Hindlimb muscle (tissue), 1 donor: Measurements from ENCODE around the gene SPATA16. TPM values are rescaled to one million over a fixed set of nuclear protein-coding genes. Genes with fewer than 3 reads are reported as not detected.
"Not testable (repeated sequence)": the region's sequence is repeated elsewhere in the genome, so short reads cannot be mapped to it uniquely, and the experiment has no call there.

ENCODE experiments used
- DNase-seq: peaks from one replicate; pipeline ENCODE4 v3.0.0-alpha.2; 2013
- polyA plus RNA-seq: library from polyadenylated mRNA; unstranded; fragments of 120-200 nt; gene quantifications from one replicate; pipeline ENCODE4 v1.2.1, GENCODE V29; 2013; ENCODE audit not compliant: insufficient read length

The SPATA16 gene, protein sequence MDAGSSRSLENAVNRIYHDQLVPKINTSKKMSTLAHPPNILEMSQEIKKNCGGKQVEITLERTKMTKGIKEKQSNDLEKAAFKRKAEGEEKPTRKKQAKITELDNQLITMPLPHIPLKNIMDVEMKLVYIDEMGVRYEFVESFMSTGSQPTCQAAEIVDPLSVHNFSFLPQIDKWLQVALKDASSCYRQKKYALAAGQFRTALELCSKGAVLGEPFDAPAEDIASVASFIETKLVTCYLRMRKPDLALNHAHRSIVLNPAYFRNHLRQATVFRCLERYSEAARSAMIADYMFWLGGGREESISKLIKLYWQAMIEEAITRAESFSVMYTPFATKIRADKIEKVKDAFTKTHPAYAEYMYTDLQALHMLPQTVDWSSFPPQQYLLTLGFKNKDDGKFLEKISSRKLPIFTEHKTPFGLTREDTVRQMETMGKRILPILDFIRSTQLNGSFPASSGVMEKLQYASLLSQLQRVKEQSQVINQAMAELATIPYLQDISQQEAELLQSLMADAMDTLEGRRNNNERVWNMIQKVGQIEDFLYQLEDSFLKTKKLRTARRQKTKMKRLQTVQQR
- polyA plus RNA-seq = not detected

DNA sequence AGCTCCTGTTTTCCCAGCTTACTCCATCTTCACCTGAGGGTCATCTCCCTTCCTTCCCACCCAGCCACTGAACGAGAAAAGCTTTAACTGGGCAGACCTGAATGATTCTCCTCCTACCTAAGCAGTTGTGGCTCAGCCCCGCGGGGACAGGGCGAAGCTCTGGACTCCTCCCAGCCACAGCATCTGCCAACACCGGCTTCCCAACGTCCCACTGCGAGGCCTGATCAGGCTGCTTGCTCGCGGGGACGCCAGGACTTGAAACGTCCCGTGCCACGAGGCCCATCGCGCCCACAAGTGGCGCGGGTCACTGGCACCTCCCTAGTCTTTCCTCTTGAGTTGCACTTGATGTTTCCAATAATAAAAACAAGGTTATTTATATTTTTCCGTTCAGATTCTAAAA lies at the start of gene SPATA16:
SPATA16 (minus strand) TSS at position 250 of the 400 bp plus-strand sequence. CDS start 23,504 bp downstream, outside the sequence.
- DNase-seq = no peak

DNA sequence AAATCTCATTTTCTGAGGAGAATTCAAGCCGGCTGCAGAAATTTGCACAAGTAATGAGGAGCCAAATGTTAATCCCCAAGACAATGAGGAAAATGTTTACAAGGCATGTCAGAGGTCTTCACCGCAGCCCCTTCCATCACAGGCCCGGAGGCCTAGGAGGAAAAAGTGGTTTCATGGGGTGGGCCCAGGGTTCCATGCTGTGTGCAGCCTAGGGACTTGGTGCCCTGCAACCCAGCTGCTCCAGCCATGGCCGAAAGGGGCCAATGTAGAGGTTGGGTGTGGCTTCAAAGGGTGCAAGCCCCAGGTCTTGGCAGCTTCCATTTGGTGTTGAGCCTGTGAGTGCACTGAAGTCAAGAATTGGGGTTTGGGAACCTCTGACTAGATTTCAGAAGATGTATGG lies 42.0 kb upstream of the SPATA16 start:
- not testable (repeated sequence) for DNase-seq

DNA sequence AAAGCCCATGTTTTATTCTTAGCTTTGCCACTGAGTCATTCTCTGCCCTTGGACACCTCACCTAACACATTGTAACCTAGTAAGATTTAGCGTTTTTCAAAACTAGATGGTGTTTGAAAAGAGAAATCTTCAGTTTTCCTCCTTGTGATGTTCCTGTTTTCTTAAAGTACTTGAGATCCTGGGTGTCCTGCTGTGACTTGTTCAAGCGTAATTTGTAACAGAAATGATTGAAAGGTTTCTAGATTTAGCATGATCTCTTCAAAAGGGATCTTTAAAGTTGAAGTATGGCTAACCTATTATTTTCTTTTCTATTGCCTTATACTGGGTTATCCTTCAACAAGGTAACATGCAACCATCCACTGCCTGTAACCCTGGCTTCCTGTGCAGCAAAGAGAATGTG lies 32.6 kb upstream of the SPATA16 start:
- DNase-seq = no peak

DNA sequence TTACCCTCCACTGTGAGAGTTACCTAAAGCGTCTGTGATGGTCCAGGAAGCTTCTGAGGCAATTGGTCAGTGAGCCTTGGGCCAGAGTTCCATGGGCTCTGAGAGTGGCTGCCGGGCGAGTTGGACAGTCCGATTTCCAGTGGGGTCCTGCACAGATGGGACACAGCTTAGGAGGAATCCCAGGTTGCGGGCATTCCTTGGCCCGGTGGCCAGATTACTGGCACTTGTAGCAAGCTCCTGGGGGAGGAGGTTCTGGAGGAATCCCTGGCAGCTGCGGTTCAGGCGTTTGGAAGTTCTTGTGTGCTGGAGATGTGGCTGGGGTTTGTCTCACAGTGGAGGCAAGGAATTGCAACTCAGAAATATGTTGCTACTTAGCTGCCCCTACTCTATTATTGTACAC lies 18.1 kb upstream of the SPATA16 start:
- not testable (repeated sequence) for DNase-seq

DNA sequence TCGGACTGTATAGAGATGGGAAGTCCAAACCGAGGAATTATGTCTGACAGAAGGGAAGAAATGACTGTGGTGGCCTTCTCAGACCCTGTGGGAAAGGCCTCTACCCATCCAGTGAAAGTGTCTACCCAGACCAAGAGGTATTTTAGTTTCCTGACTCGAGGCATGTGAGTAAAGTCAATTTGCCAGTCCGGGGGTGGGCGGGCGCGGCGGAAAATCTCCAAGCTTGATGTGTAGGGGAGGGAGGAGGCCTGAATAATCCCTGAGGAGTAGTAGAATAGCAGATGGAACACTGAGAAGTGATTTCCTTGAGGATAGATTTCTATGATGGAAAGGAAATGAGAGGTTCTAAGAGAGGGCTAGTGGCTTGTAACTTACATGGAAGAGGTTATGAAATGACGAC lies 15.5 kb upstream of the SPATA16 start:
- DNase-seq = not testable (repeated sequence)

DNA sequence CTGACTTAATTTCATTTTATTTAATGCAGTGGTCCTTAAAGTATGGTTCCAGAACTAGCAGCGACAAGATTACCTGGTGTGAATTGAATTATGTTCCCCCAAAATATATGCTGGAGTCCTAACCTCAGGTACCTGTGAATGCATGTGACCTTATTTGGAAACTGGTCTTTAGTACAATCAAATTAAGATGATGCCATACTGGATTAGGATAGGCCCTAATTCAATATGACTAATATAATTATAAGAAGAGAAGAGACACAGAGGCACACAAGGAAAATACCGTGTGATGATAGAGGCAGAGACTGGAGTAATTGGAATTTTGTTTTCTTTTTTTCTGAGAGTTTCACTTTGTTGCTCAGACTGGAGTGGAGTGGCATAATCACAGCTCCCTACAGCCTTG lies 12.6 kb upstream of the SPATA16 start:
- DNase-seq = no peak

DNA sequence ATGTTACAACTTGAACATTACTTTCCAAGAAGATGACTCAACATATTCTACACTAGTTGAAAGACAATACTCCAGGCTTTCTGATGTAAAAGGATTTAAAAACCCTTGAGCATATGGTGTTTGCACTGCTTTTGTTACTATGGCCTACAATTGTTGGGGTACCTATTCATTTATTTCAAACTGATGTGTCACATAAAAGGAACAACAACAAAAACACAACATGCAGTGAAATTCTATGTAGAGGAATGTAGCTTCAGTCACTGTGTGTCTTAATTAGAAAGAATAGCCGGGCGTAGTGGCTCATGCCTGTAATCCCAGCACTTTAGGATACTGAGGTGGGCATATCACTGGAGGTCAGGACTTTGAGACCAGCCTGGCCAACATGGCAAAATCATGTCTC lies 1.6 kb downstream of the SPATA16 start:
- no peak for DNase-seq

DNA sequence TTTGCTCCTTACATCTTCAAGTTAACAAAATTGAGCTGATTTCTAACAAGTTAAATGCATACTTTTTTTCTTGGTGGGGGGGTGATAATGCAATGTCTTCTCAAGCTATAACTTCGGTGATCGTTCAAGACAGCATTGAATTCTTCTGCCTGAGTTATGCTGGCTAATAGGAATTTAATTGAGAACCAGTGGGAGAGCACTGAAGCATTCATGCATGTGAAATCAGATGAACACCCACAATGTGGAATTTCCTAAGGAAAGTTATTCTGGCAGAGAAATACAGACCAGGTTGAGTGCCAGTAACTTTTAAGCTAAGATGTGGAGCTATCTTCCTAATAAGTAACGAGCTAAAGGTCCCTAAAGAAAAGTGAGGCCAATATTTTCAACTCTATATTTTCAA lies 3.0 kb downstream of the SPATA16 start:
- DNase-seq = no peak

DNA sequence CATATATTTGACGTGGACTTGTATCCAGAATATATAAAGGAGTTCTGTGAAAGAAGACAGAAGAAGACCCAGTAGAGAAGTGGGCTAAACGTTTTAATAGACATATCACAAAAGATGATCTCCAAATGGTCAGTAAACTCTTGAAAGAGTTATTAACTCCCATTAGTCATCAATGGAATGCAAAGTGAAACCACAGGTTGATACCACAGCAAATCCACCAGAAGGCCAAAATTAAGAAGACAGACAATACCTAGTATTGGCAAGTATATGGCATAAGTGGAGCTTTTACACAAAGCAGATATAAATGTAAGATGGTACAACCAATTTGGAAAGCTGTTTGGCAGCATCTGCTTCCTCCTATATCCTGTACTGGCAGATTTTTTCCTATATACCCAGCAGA lies 6.0 kb downstream of the SPATA16 start:
- no peak for DNase-seq

DNA sequence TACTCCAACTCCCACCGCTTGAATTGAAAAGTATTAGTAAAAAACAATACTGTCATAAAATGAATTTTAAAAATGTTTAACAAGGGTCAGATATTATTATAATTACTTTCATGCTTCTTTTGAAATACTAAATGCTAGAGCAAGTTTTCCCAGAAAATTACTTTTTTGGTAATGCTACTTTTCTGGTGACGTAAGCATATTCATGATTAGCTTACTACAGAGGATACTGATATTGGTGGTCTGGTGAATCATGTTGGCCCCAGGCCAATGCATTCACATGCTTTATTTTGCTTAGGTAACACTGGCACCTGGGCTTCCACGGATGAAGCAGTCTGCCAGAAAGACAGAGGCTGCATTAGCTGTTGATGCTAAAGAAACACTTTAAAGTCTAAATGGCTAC lies 12.4 kb downstream of the SPATA16 start:
- DNase-seq = no peak

DNA sequence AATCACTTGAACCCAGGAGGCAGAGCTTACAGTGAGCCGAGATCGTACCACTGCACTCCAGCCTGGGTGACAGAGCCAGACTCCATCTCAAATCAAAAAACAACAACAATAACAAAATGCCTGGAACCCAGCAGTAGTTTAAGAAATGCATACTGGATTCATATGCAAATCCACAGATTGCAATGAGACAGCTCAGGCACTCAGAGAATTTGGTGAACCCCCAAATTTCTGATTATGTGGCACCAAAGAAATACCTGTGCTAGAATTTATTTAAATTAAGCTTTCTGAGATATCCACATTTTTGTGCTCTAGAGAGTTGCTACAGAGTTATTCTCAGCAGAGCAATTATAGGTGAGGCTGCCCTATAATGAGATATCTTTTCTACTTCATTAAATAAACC lies 29.7 kb downstream of the SPATA16 start:
- no peak for DNase-seq

DNA sequence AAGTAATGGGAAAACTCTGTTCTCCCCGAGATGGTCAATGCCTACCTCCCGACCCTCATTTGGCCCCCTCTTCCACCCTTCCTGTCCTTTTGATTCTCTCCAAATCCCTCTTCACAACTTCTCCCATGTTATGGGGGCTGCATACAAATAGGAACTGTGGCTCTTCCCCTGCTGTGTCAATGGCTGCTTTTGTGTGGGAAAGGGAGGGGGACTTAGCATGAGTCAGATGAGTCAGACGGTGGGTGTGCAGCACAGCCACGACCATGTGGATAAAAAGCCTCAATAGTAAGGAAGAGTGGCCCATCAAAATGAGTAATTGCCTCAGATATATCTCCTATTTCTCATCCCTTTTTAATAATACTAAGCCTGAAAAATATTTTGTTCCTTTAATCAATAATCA lies 31.9 kb downstream of the SPATA16 start:
- DNase-seq = no peak

DNA sequence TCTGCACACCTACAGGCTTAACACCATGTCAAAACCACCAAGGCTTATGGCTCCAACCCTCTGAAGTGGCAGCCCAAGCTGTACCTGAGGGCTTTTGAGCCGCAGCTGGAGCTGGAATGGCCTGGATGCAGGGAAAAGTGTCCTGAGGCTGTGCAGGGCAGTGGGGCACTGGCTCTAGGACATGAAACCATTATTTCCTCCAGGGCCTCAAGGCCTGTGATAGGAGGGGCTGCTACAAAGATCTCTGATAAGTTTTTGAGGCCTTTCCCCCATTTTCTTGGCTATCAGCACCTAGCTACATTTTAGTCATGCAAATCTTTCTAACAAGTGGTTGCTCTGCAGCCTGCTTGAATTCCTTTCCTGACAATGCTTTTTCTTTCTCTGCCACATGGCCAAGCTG lies 37.6 kb downstream of the SPATA16 start:
- DNase-seq = no peak

DNA sequence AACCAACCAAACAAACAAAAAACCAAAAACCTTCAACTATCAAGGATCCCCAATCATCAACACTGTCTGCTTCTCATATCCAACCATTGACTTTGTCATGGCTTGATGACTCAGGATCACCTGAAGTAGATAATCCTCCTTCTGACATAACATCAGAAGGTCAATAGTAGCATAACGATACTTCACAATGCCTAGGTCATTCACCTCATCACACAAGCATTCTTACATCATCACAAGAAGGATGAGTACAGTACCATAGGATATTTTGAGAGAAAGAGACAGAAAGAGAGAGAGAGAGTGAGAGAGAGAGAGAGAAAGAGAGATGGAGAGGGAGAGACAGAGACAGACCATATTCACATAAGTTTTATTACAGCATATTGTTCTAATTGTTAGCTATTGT lies 42.1 kb downstream of the SPATA16 start:
- no peak for DNase-seq

DNA sequence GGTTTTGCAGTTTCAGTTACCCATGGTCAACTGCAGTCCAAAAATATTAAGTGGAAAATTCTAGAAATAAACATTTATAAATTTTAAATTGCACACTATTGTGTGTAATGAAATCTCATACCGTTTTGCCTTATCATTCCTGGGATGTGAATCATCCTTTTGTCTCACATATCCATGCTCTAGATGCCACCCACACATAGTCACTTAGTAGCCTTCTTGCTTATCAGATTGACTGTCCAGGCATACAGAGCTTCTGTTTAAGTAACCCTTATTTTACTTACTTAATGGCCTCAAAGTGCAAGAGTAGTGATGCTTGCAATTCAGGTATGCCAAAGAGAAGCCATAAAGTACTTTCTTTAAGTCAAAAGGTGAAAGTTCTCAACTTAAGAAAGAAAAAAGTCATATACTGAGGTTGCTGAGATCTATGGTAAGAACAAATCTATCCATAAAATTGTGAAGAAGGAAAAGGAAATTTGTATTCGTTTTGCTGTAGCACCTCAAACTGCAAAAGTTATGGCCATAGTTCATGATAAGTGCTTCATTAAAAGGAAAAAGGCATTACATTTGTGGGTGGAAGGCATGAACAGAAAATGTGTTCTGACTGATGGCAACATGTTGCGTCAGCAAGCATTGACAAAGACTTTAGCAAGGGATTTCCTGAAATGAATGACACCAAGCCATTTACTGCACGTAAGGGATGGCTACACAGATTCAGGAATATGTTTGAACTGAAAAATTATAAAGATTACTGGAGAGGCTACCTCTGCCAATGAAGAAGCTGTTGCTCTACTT lies 43.8 kb downstream of the SPATA16 start:
- DNase-seq = no peak

DNA sequence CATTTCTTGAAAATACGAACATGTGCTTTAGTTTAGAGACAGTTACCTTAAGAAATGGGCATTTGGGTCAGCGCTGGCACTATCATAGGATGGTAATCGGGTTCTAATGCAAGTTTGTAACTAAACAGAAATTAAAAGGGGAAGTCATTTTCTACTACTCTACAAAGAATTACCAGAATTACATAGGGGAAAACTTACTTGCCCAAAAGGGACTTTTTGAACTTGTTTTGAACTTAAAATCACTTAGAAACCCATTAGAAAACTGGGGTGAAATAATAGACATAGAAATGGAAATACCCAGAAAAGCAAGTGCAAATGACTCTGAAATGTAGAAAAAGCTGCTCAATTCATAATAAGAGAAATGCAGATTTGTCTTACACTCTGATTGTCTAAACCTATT lies 44.9 kb downstream of the SPATA16 start:
- no peak for DNase-seq

DNA sequence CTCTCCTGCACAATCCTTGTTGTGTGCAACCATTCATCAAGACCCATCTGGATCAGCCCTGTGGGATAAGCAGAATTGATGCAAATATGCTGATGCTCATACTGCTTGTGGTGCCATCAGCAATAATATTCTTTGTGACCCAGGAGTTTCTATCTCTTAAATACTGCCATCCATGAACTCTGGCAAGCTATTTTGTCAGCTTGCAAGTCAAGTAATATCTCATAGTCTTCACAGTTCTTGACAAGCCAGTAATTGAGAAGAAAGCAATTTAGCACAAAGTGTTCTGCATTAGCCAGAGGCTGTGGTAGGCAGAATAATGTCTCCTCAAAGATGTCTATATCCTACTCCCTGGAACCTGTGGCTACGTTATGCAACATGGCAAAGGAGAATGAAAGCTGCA lies 49.0 kb downstream of the SPATA16 start:
- DNase-seq = no peak

DNA sequence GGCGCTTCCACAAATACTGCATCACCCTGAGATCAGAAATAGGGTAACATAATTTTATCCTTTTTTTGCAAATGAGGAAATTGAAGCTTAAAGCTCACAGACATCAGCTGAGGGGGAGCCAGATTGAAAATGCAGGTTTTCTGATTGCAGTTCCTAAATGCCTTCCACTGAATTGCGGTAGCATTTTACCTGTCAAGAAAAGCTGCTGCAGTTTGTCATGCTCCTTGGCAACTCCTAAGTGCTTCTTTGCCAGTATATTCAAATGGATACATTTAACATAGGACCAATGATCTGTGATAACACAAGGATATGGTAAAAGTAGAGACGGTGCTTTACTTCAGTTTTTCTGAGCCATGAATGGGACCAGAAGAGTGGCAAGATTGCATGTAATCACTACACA lies 50.5 kb downstream of the SPATA16 start:
- DNase-seq = no peak

DNA sequence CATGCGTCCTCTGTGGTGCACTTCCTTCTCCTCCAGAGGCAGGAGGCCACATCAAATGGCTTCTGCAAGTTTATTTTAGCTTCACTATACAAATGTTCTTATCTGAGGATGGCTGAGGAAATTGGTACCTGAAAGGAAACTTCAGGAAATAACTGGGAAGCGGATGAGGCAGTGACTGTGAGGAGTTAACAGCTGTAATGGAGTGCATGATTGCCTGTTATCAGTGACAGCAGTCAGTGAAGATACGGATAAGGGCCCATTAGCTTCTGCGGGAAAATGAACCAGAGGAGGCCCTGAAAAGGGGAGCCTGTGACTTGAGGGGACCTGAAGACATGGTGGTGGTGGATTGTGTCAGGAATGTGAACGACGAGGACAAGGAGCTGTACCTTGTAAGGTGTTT lies 51.8 kb downstream of the SPATA16 start:
- no peak for DNase-seq

DNA sequence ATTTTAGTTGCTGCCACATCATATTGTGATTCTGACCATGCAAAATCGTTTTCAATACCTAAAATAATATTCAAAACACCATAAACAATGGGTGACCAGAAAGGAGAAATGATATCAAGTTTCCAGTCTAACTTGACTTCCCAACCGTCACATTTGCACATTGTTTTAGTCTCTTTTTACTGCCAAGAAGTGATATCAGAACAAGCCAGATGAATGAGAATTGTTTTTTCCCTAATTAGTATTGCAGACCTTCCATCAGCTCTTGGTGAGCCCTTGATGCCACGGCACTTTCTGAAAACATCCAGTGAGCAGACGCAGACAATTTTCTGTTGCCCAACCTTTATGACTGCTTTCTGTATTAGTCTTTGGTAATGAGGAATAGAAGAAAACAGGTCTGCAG lies 62.5 kb downstream of the SPATA16 start:
- DNase-seq = peak; percentile 11

DNA sequence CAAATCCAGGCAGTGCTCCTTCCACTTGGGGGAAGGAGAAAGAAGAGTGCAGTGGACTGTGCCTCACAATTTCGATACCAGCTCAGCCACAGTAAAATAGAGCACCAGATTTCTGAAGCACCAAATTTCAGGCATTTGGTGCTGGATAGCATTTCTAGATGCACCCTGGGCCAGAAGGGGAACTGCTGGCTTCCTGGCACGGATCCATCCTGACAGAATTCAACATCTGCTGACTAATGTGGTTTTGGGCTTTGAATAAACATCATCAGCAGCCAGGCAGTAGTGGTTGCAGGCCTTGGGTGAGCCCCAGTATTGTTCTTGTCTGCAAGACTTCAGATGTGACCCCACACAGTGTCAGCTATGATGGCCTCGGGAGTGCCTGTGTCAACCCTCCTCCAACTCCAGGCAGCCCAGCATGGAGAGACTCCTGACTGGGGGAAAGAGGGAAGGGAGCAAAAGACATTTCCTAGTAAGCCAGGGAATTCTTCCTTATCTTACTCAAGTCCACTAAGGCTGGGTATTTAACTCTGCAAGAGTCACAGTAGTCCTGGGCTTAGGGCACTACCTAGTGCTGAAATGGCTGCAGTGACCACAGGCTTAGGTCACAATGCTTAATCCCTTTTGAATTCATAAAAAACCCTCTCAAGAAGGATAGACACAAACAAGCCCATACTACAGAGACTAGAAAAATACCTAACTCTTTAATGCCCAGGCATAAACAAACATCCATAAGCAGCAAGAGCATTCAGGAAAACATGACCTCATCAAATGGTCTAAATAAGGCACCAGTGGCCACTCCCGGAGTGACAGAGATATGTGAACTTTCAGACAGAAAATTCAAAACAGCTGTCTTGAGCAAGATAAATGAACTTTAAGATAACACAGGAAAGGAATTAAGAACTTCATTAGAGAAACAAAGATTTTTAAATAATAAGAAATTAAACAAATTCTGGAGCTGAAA lies 74.7 kb downstream of the SPATA16 start:
- DNase-seq = no peak

DNA sequence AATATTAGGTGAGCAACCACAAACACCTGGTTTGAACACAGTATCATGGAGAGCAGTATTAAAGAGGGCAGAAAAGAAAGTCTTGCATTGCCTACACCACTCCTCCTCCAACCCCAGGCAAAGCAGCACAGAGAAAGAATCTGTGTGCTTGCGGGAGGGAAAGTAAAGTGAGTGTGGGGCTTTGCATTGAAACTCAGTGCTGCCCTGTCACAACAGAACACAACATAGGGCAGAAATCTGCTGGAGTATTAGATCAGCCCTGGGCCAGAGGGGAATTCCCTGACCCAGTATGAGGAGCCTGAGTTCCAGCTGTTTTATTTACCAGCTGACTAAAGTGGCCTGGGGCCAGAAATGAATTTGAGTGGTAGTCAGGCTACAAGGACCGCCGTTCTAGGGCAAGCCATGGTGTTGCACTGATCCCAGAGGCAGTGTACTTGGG lies 75.5 kb downstream of the SPATA16 start:
- peak; percentile 26 for DNase-seq
